ENCODE measurements around the gene COG5.
A peak's percentile ranks its signal among the peaks of the same experiment; 100 is the strongest.

The COG5 gene

GRCh38 chr7:107463139-107464078 lies 100.3 kb downstream of the COG5 start:
- peak; percentile 33 to 63 (median 56) for DNase-seq

GRCh38 chr7:107461938-107462533 lies 101.7 kb downstream of the COG5 start:
- DNase-seq: no peak

GRCh38 chr7:107453388-107453787 lies 110.3 kb downstream of the COG5 start:
- DNase-seq: no peak

- DNase-seq: no peak
Observed at GRCh38 chr7:107450970-107451369, 112.8 kb downstream of the COG5 start.

GRCh38 chr7:107446988-107447387 lies 116.7 kb downstream of the COG5 start:
- no peak for DNase-seq

GRCh38 chr7:107446531-107446930 lies 117.2 kb downstream of the COG5 start:
- no peak for DNase-seq

GRCh38 chr7:107442678-107443077 lies 121.0 kb downstream of the COG5 start:
- DNase-seq: no peak

- no peak for DNase-seq
Observed at GRCh38 chr7:107441581-107442422, 121.9 kb downstream of the COG5 start.

- DNase-seq: no peak
Observed at GRCh38 chr7:107439025-107439424, 124.7 kb downstream of the COG5 start.

GRCh38 chr7:107435749-107436148 lies 128.0 kb downstream of the COG5 start:
- DNase-seq: no peak

- no peak for DNase-seq
Observed at GRCh38 chr7:107432261-107432660, 131.5 kb downstream of the COG5 start.

- DNase-seq: peak in 1 of 4 experiments; percentile 7
Observed at GRCh38 chr7:107430057-107430456, 133.7 kb downstream of the COG5 start.

GRCh38 chr7:107428642-107429041 lies 135.1 kb downstream of the COG5 start:
- DNase-seq: no peak

GRCh38 chr7:107427462-107427861 lies 136.3 kb downstream of the COG5 start:
- no peak for DNase-seq

- no peak for DNase-seq
Observed at GRCh38 chr7:107414198-107414597, 149.5 kb downstream of the COG5 start.

- no peak for DNase-seq
Observed at GRCh38 chr7:107408349-107408748, 155.4 kb downstream of the COG5 start.

GRCh38 chr7:107405559-107405958 lies 158.2 kb downstream of the COG5 start:
- no peak for DNase-seq

GRCh38 chr7:107404740-107405537 lies 158.8 kb downstream of the COG5 start:
- DNase-seq: no peak

GRCh38 chr7:107398161-107398560 lies 165.6 kb downstream of the COG5 start:
- DNase-seq: no peak

GRCh38 chr7:107396990-107397389 lies 166.7 kb downstream of the COG5 start:
- DNase-seq: peak; percentile 3 to 30 (median 14)

- DNase-seq: no peak
Observed at GRCh38 chr7:107396081-107396480, 167.6 kb downstream of the COG5 start.

- no peak for DNase-seq
Observed at GRCh38 chr7:107394831-107395230, 168.9 kb downstream of the COG5 start.
